HepG2 (cell line): ENCODE data around the gene TSGA10. TPM values are rescaled to one million over a fixed set of nuclear protein-coding genes. Genes with fewer than 3 reads are reported as not detected.

ENCODE experiments used
- DNMT1 ChIP-seq: sonication (generic); formaldehyde crosslinking; IDR thresholded peaks from 2 replicates; pipeline ENCODE4 v1.5.1; 2020; ENCODE audit warnings: mild to moderate bottlenecking, missing genetic modification reagents
- FOXJ3 ChIP-seq: sonication (generic); formaldehyde crosslinking; IDR thresholded peaks from 2 replicates; pipeline ENCODE4 v1.4.0; 2020; ENCODE audit warnings: missing genetic modification reagents, mild to moderate bottlenecking, borderline replicate concordance
- FOXP1 ChIP-seq, 2 experiments: fragments of 450-650 bp in 1 of 2; IDR thresholded peaks; 2 replicates each; pipeline ENCODE4 v1.6.1; 2017 to 2018; ENCODE audit warnings: antibody characterized with exemption in 1 of 2
- GLI4 ChIP-seq: sonication (generic); formaldehyde crosslinking; IDR thresholded peaks from 2 replicates; pipeline ENCODE4 v1.5.1; 2020; ENCODE audit warnings: missing genetic modification reagents, mild to moderate bottlenecking, moderate library complexity, borderline replicate concordance
- GTF3A ChIP-seq: sonication (generic); formaldehyde crosslinking; conservative IDR thresholded peaks from 2 replicates; pipeline ENCODE4 v1.4.0; 2020; ENCODE audit warnings: mild to moderate bottlenecking, missing genetic modification reagents
- HES4 ChIP-seq: sonication (generic); formaldehyde crosslinking; IDR thresholded peaks from 2 replicates; pipeline ENCODE4 v1.9.0; 2021; ENCODE audit warnings: mild to moderate bottlenecking, missing genetic modification reagents, borderline replicate concordance
- KAT8 ChIP-seq: IDR thresholded peaks from 2 replicates; pipeline ENCODE4 v1.6.1; 2016; ENCODE audit warnings: missing genetic modification reagents, missing compliant biosample characterization
- NFATC3 ChIP-seq: sonication (generic); formaldehyde crosslinking; IDR thresholded peaks from 2 replicates; pipeline ENCODE4 v1.5.1; 2020; ENCODE audit warnings: mild to moderate bottlenecking, missing genetic modification reagents
- NR1H2 ChIP-seq: sonication (generic); formaldehyde crosslinking; IDR thresholded peaks from 2 replicates; pipeline ENCODE4 v1.8.1; 2022; ENCODE audit warnings: low read depth, missing genetic modification reagents, borderline replicate concordance
- PPARG ChIP-seq: conservative IDR thresholded peaks from 2 replicates; pipeline ENCODE4 v1.6.1; 2016; ENCODE audit warnings: missing biosample characterization, missing genetic modification reagents
- SMARCC2 ChIP-seq: fragments of 450-650 bp; IDR thresholded peaks from 2 replicates; pipeline ENCODE4 v1.6.1; 2017; ENCODE audit warnings: antibody characterized with exemption, mild to moderate bottlenecking
- TAF15 ChIP-seq: fragments of 200-400 bp; formaldehyde crosslinking; IDR thresholded peaks from one replicate; pipeline ENCODE4 v1.6.1; 2018; ENCODE audit warnings: mild to moderate bottlenecking, low read depth, low read length; ENCODE audit not compliant: poor library complexity, severe bottlenecking
- ZBTB8A ChIP-seq: sonication (generic); formaldehyde crosslinking; IDR thresholded peaks from 2 replicates; pipeline ENCODE4 v1.4.0; 2020; ENCODE audit warnings: mild to moderate bottlenecking, low read depth, missing genetic modification reagents, borderline replicate concordance
- ZFY ChIP-seq: sonication (generic); formaldehyde crosslinking; IDR thresholded peaks from 2 replicates; pipeline ENCODE4 v1.4.0; 2020; ENCODE audit warnings: missing genetic modification reagents
- ZNF121 ChIP-seq: sonication (generic); formaldehyde crosslinking; IDR thresholded peaks from 2 replicates; pipeline ENCODE4 v1.5.0; 2020; ENCODE audit warnings: mild to moderate bottlenecking, missing genetic modification reagents
- ZNF777 ChIP-seq: sonication (generic); formaldehyde crosslinking; IDR thresholded peaks from 2 replicates; pipeline ENCODE4 v1.4.0; 2020; ENCODE audit warnings: missing genetic modification reagents
- ZNF816 ChIP-seq: sonication (generic); formaldehyde crosslinking; IDR thresholded peaks from 2 replicates; pipeline ENCODE4 v1.8.0; 2022; ENCODE audit warnings: missing genetic modification reagents, mild to moderate bottlenecking, borderline replicate concordance
- polyA plus RNA-seq, 8 experiments: library from polyadenylated mRNA; depleted of rRNA in 3 of 8; stranded (reverse) in 7 of 8; unstranded in 1 of 8; fragments of >200 nt; fragmentation: Illumina TruSeq in 4 of 8; extraction: Trizol in 4 of 8; gene quantifications; 2 replicates each; pipeline versions ENCODE4 v1.2.1 to v1.2.3, GENCODE V29; 2011 to 2016; ENCODE audit warnings: low read depth in 4 of 8, missing spikeins in 1 of 8, mixed read lengths in 1 of 8; ENCODE audit not compliant: insufficient read depth in 1 of 8
- total RNA-seq, 5 experiments: library from RNA; depleted of rRNA; stranded (reverse); fragments of >200 nt; fragmentation: Illumina TruSeq; extraction: Trizol; gene quantifications; 2 replicates each; pipeline ENCODE4 v1.2.3, GENCODE V29; 2016; ENCODE audit warnings: low read depth in 1 of 5
- TF ChIP-seq, protein P1 (sequence below): sonication (generic); formaldehyde crosslinking; IDR thresholded peaks from 2 replicates; pipeline ENCODE4 v1.5.0; 2020; ENCODE audit warnings: mild to moderate bottlenecking, missing genetic modification reagents, moderate library complexity
- TF ChIP-seq, protein P2 (sequence below): sonication (generic); formaldehyde crosslinking; IDR thresholded peaks from 2 replicates; pipeline ENCODE4 v1.8.0; 2022; ENCODE audit warnings: low read depth, missing genetic modification reagents
- TF ChIP-seq, protein P3 (sequence below): sonication (generic); formaldehyde crosslinking; IDR thresholded peaks from 2 replicates; pipeline ENCODE4 v1.8.1; 2023; ENCODE audit warnings: mild to moderate bottlenecking, missing genetic modification reagents, borderline replicate concordance
- TF ChIP-seq, protein P4 (sequence below): IDR thresholded peaks from 2 replicates; pipeline ENCODE4 v1.6.1; 2016
- TF ChIP-seq, protein P5 (sequence below): sonication (generic); formaldehyde crosslinking; IDR thresholded peaks from 2 replicates; pipeline ENCODE4 v1.5.1; 2020; ENCODE audit warnings: mild to moderate bottlenecking, missing genetic modification reagents, borderline replicate concordance

TSGA10 gene
- total and polyA plus RNA-seq, 2 of the 13 experiments (the other 11 are each of a cell fraction or from before 2014, with no cell fraction given) = 4.7 to 13.1 TPM

DNA sequence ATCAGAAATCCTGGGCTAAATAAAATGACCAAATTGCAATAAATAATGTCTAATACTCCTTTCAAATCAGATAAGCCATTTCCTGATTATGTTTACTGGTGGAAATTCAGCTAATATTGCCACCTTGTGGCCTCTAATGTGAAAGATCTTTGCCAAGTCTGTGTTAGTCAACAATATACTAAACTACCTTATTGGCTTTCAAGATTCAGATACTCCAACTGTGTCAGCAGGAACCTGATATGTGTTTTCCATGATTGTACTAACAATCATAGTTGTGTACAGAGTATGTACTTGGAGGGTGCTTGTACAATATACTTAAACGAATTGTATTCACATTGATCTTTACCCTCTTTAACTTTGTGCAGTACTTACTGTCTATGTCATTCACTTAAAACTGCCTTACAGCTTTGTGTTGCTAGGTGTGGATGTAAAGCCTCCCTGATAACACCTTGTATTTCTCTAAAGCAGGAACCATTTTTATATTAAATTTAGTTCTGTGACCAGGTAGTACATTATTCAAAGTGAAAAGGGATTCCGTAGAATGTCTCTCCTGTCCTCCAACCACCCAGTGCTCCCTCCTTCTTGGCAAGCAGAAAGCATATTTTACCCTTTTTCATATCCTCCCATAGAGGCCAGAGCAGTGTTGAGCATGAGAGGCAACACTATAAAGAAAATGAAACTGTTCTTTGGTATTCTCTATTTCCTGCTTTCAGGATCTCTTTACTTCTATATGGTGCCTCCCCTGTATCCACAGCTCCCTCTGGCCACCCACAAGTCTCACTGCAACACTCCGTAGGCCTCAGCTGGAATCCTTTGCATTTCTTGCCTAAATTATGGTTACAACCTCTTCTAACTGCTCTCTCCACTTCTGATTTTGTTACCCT lies 88.4 kb downstream of the TSGA10 start (continued):
- TF ChIP-seq PPARG (0 out of 2 replicates have a peak, but pooled peaks have one; percentile 12), ZFY (CRISPR knock-in tag) (0 out of 2 replicates have a peak, but pooled peaks have one; percentile 15), ZNF121 (no peak), FOXJ3 (0 out of 2 replicates have a peak, but pooled peaks have one; percentile 40), NFATC3 (CRISPR knock-in tag) (no peak), FOXP1 (IDR thresholded peaks at IDR 0.05) (no peak), FOXP1 (CRISPR knock-in tag; IDR thresholded peaks at IDR 0.05) (0 out of 2 replicates have a peak, but pooled peaks have one; percentile 24), GLI4 (CRISPR knock-in tag) (no peak), NR1H2 (no peak), DNMT1 (CRISPR knock-in tag) (no peak), ZNF816 (CRISPR knock-in tag) (no peak), ZNF777 (CRISPR knock-in tag) (no peak), SMARCC2 (no peak), HES4 (CRISPR knock-in tag) (no peak), KAT8 (CRISPR knock-in tag) (peak; percentile 22; the same call in 1 of the 2 replicates), GTF3A (CRISPR knock-in tag) (no peak), ZBTB8A (CRISPR knock-in tag) (no peak), TAF15 (no peak)
- TF ChIP-seq, protein P1, sequence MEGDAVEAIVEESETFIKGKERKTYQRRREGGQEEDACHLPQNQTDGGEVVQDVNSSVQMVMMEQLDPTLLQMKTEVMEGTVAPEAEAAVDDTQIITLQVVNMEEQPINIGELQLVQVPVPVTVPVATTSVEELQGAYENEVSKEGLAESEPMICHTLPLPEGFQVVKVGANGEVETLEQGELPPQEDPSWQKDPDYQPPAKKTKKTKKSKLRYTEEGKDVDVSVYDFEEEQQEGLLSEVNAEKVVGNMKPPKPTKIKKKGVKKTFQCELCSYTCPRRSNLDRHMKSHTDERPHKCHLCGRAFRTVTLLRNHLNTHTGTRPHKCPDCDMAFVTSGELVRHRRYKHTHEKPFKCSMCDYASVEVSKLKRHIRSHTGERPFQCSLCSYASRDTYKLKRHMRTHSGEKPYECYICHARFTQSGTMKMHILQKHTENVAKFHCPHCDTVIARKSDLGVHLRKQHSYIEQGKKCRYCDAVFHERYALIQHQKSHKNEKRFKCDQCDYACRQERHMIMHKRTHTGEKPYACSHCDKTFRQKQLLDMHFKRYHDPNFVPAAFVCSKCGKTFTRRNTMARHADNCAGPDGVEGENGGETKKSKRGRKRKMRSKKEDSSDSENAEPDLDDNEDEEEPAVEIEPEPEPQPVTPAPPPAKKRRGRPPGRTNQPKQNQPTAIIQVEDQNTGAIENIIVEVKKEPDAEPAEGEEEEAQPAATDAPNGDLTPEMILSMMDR = peak; percentile 75
- TF ChIP-seq, protein P2, sequence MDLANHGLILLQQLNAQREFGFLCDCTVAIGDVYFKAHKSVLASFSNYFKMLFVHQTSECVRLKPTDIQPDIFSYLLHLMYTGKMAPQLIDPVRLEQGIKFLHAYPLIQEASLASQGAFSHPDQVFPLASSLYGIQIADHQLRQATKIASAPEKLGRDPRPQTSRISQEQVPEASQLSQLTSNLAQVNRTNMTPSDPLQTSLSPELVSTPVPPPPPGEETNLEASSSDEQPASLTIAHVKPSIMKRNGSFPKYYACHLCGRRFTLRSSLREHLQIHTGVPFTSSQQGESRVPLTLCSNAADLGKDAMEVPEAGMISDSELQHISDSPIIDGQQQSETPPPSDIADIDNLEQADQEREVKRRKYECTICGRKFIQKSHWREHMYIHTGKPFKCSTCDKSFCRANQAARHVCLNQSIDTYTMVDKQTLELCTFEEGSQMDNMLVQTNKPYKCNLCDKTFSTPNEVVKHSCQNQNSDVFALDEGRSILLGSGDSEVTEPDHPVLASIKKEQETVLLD (CRISPR knock-in tag) = no peak
- TF ChIP-seq, protein P3, sequence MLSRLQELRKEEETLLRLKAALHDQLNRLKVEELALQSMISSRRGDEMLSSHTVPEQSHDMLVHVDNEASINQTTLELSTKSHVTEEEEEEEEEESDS = 0 out of 2 replicates have a peak, but pooled peaks have one; percentile 30
- TF ChIP-seq, protein P4, sequence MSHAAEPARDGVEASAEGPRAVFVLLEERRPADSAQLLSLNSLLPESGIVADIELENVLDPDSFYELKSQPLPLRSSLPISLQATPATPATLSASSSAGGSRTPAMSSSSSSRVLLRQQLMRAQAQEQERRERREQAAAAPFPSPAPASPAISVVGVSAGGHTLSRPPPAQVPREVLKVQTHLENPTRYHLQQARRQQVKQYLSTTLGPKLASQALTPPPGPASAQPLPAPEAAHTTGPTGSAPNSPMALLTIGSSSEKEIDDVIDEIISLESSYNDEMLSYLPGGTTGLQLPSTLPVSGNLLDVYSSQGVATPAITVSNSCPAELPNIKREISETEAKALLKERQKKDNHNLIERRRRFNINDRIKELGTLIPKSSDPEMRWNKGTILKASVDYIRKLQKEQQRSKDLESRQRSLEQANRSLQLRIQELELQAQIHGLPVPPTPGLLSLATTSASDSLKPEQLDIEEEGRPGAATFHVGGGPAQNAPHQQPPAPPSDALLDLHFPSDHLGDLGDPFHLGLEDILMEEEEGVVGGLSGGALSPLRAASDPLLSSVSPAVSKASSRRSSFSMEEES (CRISPR knock-in tag) = no peak
- TF ChIP-seq, protein P5, sequence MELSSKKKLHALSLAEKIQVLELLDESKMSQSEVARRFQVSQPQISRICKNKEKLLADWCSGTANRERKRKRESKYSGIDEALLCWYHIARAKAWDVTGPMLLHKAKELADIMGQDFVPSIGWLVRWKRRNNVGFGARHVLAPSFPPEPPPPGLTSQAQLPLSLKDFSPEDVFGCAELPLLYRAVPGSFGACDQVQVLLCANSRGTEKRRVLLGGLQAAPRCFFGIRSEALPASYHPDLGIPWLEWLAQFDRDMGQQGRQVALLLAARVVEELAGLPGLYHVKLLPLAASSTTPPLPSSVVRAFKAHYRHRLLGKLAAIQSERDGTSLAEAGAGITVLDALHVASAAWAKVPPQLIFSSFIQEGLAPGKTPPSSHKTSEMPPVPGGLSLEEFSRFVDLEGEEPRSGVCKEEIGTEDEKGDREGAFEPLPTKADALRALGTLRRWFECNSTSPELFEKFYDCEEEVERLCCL (CRISPR knock-in tag) = no peak
